ENCODE data around the gene CYB5B.

GRCh38 chr16:69397821-69398521, 26.4 kb upstream of the CYB5B start:
- TF ChIP-seq NFRKB (IDR thresholded peaks at IDR 0.05) (no peak), FOXA1 (IDR thresholded peaks at IDR 0.05) (no peak), CTBP1 (IDR thresholded peaks at IDR 0.05; ENCODE audit: borderline replicate concordance) (no peak), ELF4 (IDR thresholded peaks at IDR 0.05) (no peak), SP1 (IDR thresholded peaks at IDR 0.05) (no peak), ZNF384 (IDR thresholded peaks at IDR 0.05) (no peak), FOXM1 (IDR thresholded peaks at IDR 0.05; ENCODE audit: borderline replicate concordance) (no peak), ARNT (IDR thresholded peaks at IDR 0.05) (no peak), HDGF (IDR thresholded peaks at IDR 0.05; ENCODE audit: borderline replicate concordance) (no peak), TARDBP (IDR thresholded peaks at IDR 0.05) (no peak), FOXK2 (IDR thresholded peaks at IDR 0.05) (no peak)
